ENCODE measurements around the gene ANKRD6. TPM values are rescaled to one million over a fixed set of nuclear protein-coding genes. Genes with fewer than 3 reads are reported as not detected.

ANKRD6 gene
- polyA plus RNA-seq, 3 donors = 0.93 to 3.0 (median 1.2) TPM

DNA sequence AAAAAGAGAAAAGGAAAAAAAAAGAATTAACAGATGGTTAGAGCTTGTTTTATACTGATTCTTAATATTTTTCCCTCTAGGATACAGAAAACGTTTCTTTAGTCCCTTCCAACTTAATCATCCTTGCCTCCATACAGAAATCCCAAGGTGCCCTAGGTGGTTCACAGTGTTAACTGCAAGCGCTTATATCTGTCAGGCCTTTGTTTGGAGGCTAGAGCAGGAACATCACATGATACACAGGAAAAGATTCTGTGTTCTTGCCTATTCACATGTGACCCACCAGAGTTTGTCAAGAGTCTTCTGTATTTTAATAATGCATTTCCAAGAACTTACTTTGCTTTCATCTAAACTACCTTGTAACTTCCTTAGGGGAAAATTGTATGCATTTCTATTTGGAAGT, 31.3 kb downstream of the ANKRD6 start:
- H3K4me1 Mint-ChIP-seq = no peaks in the 10 kb centered on the region
- H3K27ac Mint-ChIP-seq = no peak overlapping the region
- intact Hi-C loops (cut with micrococcal nuclease) = no loop called here
- no peaks in the 10 kb centered on the region for H3K27me3 ChIP-seq (ENCODE audit: control insufficient read depth in 2 of 2, insufficient read depth in 2 of 2, low read length in 2 of 2)
- no peak for DNase-seq
- H3K36me3 Mint-ChIP-seq = no peaks in the 10 kb centered on the region
- H2AFZ ChIP-seq (ENCODE audit: insufficient read depth, low read depth, low read length, poor library complexity, severe bottlenecking) = no peak overlapping the region
- no peaks in the 10 kb centered on the region for H3K27me3 Mint-ChIP-seq (ENCODE audit: low read depth in 3 of 3)
- no peaks in the 10 kb centered on the region for H3K4me1 ChIP-seq (ENCODE audit: control insufficient read depth in 1 of 2, insufficient read depth in 2 of 2, low read length in 2 of 2)
- TF ChIP-seq, protein P1, sequence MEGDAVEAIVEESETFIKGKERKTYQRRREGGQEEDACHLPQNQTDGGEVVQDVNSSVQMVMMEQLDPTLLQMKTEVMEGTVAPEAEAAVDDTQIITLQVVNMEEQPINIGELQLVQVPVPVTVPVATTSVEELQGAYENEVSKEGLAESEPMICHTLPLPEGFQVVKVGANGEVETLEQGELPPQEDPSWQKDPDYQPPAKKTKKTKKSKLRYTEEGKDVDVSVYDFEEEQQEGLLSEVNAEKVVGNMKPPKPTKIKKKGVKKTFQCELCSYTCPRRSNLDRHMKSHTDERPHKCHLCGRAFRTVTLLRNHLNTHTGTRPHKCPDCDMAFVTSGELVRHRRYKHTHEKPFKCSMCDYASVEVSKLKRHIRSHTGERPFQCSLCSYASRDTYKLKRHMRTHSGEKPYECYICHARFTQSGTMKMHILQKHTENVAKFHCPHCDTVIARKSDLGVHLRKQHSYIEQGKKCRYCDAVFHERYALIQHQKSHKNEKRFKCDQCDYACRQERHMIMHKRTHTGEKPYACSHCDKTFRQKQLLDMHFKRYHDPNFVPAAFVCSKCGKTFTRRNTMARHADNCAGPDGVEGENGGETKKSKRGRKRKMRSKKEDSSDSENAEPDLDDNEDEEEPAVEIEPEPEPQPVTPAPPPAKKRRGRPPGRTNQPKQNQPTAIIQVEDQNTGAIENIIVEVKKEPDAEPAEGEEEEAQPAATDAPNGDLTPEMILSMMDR (IDR thresholded peaks at IDR 0.05) = no peak
- H3K27ac ChIP-seq (ENCODE audit: low read depth in 1 of 2, low read length in 2 of 2) = no peak overlapping the region
- no peak overlapping the region for H3K4me2 ChIP-seq (replicated peaks; ENCODE audit: extremely low read depth, low read length, poor library complexity, severe bottlenecking)
- H3K9me3 Mint-ChIP-seq = no peaks in the 10 kb centered on the region
- WGBS (ENCODE audit: insufficient coverage) = no CpG with 5 or more reads among the region's 2 CpGs
- H3K4me3 Mint-ChIP-seq = no peak overlapping the region
- H3K9ac ChIP-seq (ENCODE audit: insufficient read depth, low read length, poor library complexity, severe bottlenecking) = no peak overlapping the region
- no peaks in the 10 kb centered on the region for H3K36me3 ChIP-seq (replicated peaks in 1 of 2; ENCODE audit: control insufficient read depth in 1 of 2, insufficient read depth in 2 of 2, low read length in 2 of 2)
- H3K4me3 ChIP-seq (replicated peaks in 1 of 3; ENCODE audit: low read depth in 2 of 3, low read length in 3 of 3) = no peak overlapping the region
- H3K79me2 ChIP-seq (ENCODE audit: insufficient read depth, low read length) = no peaks in the 10 kb centered on the region
- H4K20me1 ChIP-seq (ENCODE audit: insufficient read depth, low read length) = no peaks in the 10 kb centered on the region
- H3K9me3 ChIP-seq (replicated peaks in 1 of 2; ENCODE audit: control insufficient read depth in 1 of 2, insufficient read depth in 1 of 2, low read length in 2 of 2) = no peaks in the 10 kb centered on the region

DNA sequence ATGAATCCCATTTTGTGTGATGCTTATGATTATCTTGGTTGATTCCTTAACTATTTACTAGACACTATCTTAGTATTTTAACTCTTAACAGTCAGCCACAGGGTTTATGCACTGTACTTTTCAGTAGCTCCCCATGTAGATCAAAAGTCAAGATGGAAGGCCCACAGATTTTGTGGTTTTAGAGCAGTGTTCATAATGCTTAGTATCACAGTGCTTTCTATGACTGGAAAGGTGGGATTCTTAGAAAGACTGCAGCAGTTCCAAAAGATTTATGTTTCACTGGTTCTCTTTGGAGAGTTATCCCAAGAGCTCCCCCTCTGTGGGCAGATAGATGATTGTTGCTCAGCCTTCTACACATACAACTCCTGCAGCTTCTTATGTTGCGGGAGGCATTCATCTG, 34.5 kb downstream of the ANKRD6 start:
- Mint-ChIP-seq H3K4me3 (no peak overlapping the region), H3K27me3 (ENCODE audit: low read depth in 3 of 3) (no peaks in the 10 kb centered on the region), H3K27ac (no peak overlapping the region), H3K36me3 (no peaks in the 10 kb centered on the region), H3K9me3 (no peaks in the 10 kb centered on the region), H3K4me1 (no peaks in the 10 kb centered on the region)
- H3K4me2 ChIP-seq (replicated peaks; ENCODE audit: extremely low read depth, low read length, poor library complexity, severe bottlenecking) = no peak overlapping the region
- H3K27ac ChIP-seq (ENCODE audit: low read depth in 1 of 2, low read length in 2 of 2) = no peak overlapping the region
- no peaks in the 10 kb centered on the region for H3K79me2 ChIP-seq (ENCODE audit: insufficient read depth, low read length)
- no peak overlapping the region for H2AFZ ChIP-seq (ENCODE audit: insufficient read depth, low read depth, low read length, poor library complexity, severe bottlenecking)
- TF ChIP-seq, protein P1 (IDR thresholded peaks at IDR 0.05) = no peak
- no peaks in the 10 kb centered on the region for H3K36me3 ChIP-seq (replicated peaks in 1 of 2; ENCODE audit: control insufficient read depth in 1 of 2, insufficient read depth in 2 of 2, low read length in 2 of 2)
- no peak overlapping the region for H3K9ac ChIP-seq (ENCODE audit: insufficient read depth, low read length, poor library complexity, severe bottlenecking)
- H3K9me3 ChIP-seq (replicated peaks in 1 of 2; ENCODE audit: control insufficient read depth in 1 of 2, insufficient read depth in 1 of 2, low read length in 2 of 2) = no peaks in the 10 kb centered on the region
- intact Hi-C loops (cut with micrococcal nuclease) = no loop called here
- no peaks in the 10 kb centered on the region for H3K27me3 ChIP-seq (ENCODE audit: control insufficient read depth in 2 of 2, insufficient read depth in 2 of 2, low read length in 2 of 2)
- no peaks in the 10 kb centered on the region for H3K4me1 ChIP-seq (ENCODE audit: control insufficient read depth in 1 of 2, insufficient read depth in 2 of 2, low read length in 2 of 2)
- no peaks in the 10 kb centered on the region for H4K20me1 ChIP-seq (ENCODE audit: insufficient read depth, low read length)
- no peak for DNase-seq
- no CpG with 5 or more reads among the region's 1 CpG for WGBS (ENCODE audit: insufficient coverage)
- no peak overlapping the region for H3K4me3 ChIP-seq (replicated peaks in 1 of 3; ENCODE audit: low read depth in 2 of 3, low read length in 3 of 3)
